GM13976 (cell line): ENCODE measurements around the gene KCP.

ENCODE experiments used
- DNase-seq: peaks from one replicate; pipeline ENCODE4 v3.0.0; 2012; ENCODE audit warnings: low spot score
- CTCF ChIP-seq: IDR thresholded peaks from 2 replicates; pipeline ENCODE4 v1.5.1; 2012; ENCODE audit warnings: borderline replicate concordance, mild to moderate bottlenecking; ENCODE audit not compliant: insufficient read depth; ENCODE audit errors: extremely low read depth, missing control alignments, control extremely low read depth
- in situ Hi-C: fragments of 300-500 bp; cut with MboI; formaldehyde crosslinking; loops from one replicate; pipeline ENCODE4 v1.12.0; 2022; ENCODE audit warnings: low sequenced_read_pairs, mixed read lengths, inconsistent platforms; ENCODE audit not compliant: unreplicated experiment

Gene KCP

GRCh38 chr7:128934361-128935341, 24.1 kb upstream of the KCP start:
- no peak for TF ChIP-seq CTCF
- in situ Hi-C loops: no loop called here

GRCh38 chr7:128933180-128933891, 22.8 kb upstream of the KCP start:
- no peak for TF ChIP-seq CTCF
- in situ Hi-C loops: no loop called here
- DNase-seq: peak; percentile 79

More at GRCh38 chr7:128934361-128935341, 24.1 kb upstream of the KCP start:
- DNase-seq: peak; percentile 80

- DNase-seq: no peak
- in situ Hi-C loops: no loop called here
Observed at GRCh38 chr7:128932862-128933179, 22.3 kb upstream of the KCP start.

GRCh38 chr7:128931965-128932861, 21.7 kb upstream of the KCP start:
- in situ Hi-C loops: no loop called here
- no peak for TF ChIP-seq CTCF
- DNase-seq: no peak

More at GRCh38 chr7:128932862-128933179, 22.3 kb upstream of the KCP start:
- TF ChIP-seq CTCF: no peak

GRCh38 chr7:128931190-128931798, 20.8 kb upstream of the KCP start:
- no peak for TF ChIP-seq CTCF
- in situ Hi-C loops: no loop called here
- no peak for DNase-seq
